HG03108 (cell line): ENCODE data around the gene FBXL4.

Experiments used
- ATAC-seq: cut with Tn5 transposase; IDR thresholded peaks from one replicate; pipeline ENCODE4 v1.9.1; 2021; ENCODE audit warnings: moderate library complexity; ENCODE audit not compliant: unreplicated experiment

Gene FBXL4

DNA sequence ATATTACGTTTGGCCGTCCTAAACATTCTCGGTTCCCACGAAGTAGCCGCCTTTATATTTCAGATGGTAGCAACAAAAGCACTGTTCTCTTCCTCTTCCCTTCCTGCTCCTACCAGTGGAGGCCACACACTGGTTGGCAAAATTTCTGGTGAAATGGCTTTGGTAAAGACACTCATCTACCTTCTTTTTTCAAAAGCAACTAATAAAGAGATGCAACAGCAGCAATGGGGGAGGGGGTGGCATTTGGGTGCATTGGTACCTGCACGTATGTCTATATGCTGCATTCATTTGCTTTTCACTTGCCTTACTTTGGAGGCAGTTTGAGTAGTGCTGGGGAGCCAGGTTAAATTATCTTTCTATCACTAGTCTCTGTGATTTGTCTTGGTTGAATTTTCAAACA lies 107.4 kb downstream of the FBXL4 start:
- no peak for ATAC-seq

DNA sequence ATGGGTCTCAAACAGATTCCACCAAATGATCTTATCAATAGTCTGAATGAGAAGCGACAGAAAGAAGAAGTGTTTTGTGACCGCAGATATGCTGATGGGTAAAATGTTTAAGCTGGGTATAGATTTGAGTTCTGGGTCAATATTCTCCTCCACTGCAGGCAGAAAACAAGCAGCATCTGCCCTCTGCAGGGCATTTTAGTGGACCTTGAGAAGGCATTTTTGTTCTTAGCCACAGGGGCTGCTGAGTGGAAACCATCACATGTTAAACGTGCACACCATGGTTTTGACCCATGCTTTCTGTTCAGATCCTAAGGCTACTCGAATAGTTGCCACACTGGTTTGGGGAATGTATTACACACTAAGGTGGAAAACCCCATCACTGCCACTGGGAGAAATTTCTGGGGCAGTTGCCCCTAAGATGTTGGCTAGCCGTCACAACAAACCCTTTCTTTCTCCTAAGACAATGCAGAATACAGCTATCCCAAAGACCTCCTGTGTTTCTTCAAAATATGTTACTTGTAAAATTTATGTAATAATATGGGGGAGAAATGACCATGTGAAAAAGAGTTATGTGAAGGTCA lies 107.9 kb downstream of the FBXL4 start:
- no peak for ATAC-seq

DNA sequence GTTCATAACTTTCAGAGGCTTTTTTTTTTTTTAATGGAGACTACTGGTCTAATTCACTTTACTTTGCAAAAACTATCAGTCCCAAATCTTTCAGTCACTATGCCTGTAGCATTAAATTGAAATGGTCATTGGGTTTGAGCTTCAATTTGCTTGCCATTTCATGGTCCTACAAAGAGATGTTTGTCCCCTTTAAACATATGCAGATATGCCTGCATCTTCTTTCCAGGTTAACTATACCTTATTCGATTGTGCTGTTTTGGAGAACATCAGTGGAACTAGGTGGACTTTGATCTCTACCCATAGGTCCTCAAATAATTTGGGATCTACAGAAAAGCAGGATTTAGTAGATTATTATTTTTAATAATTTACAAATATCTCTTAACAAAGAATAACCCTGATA lies 108.8 kb downstream of the FBXL4 start:
- ATAC-seq: no peak

DNA sequence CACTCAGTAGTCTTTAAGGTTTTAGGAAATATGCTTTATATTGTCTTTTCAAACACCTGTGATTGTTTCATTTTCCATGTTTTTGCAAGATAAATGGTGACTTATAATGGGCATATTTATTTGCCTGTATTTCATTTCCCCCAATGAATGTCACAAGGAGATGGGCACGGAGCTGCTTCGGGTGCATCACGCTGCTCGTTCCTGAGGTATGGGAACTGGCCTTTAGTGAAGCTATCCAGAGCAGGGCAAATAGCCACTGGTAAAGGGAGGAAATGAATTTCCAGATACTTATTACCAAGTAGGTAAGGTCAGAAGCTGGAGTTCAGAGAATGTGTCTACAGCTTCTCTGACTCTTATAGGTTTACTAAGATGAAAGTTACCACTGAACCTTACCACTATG lies 109.7 kb downstream of the FBXL4 start:
- ATAC-seq: no peak

DNA sequence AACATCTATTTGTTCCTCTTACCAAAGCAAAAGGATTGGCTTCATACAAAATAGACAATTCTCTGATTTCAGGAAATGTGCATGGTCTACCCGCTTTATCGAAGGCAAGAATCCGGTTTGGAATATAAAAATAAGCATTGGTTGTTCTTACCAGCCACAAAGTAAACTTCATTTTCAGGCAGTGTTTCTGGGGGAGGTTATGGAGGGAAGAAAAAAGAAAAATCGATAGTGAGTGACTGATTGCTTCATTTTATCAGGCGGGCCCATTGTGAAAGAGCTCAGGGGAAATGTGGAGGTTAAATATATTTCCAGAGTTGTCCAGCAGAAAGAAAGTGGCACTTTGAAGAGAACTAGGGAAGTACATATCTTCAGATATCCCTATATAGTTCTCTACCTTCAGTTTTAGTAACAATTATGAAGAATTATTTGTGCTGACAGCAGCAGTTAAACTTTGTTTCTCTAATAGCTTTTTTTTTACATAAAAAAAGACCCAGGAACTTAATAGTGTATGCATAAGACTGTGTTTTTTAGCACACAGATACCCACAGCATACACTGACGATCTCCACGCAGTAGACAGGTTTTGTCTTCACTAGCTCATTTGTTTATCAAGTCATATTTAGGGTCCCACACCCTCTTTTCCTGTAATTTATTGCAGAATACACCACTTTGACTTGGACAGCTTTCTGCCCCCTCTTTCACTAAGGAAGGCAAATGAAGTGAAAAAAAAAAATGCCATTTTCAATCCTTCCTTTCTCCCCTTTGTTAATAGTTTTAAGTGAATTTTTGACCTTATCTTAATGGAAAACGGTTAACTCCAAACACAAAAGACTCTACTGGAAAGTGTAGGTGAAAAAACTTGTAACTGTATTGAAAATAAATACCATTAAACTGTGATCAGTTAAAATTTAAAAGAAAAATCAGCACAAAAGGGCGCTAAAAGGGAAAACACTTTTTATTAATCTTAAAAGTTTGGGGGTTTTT lies 110.5 kb downstream of the FBXL4 start:
- no peak for ATAC-seq

DNA sequence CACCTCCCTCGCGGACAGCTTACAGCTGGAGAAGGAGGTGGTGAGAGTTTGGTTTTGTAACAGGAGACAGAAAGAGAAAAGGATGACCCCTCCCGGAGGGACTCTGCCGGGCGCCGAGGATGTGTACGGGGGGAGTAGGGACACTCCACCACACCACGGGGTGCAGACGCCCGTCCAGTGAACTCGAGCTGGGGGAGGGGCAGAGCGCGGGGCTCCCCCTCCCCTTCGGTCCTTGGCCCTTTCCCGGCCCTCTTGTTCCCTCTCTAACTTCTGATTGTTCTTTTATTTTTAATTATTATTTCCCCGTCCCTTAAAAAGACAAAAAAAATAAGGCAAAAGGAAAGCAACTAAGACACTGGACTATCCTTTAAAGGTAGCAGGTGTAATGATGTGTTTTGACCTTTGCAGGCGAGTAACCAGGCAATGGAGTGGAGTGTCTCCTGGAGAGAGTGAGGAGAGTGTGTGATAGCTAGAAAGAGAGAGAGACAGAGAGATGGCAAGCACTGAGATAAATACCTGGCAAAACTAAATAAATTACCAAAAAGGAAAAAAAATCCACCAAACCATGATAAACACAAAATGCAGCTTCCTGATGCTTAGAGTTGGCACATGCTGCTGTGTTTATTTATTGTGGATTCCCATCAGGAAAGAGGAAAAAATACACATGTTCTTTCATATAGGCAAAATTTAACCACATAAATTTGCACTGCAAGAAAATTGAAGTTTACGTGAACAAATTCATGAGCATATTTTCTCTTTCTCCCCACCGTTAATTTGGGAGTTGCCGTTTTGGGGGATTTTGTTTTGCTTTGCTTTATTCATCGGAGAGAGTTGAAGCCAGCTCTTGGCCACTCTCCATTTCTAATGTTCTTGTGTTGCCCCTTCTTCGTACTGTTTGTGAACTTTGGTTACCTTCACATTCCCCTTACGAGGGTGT lies 111.5 kb downstream of the FBXL4 start:
- no peak for ATAC-seq

DNA sequence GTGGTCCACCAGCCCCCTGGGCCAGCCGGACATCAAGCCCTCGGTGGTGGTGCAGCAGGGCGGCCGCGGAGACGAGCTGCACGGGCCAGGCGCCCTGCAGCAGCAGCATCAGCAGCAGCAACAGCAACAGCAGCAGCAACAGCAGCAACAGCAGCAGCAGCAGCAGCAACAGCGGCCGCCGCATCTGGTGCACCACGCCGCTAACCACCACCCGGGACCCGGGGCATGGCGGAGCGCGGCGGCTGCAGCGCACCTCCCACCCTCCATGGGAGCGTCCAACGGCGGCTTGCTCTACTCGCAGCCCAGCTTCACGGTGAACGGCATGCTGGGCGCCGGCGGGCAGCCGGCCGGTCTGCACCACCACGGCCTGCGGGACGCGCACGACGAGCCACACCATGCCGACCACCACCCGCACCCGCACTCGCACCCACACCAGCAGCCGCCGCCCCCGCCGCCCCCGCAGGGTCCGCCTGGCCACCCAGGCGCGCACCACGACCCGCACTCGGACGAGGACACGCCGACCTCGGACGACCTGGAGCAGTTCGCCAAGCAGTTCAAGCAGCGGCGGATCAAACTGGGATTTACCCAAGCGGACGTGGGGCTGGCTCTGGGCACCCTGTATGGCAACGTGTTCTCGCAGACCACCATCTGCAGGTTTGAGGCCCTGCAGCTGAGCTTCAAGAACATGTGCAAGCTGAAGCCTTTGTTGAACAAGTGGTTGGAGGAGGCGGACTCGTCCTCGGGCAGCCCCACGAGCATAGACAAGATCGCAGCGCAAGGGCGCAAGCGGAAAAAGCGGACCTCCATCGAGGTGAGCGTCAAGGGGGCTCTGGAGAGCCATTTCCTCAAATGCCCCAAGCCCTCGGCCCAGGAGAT lies 112.4 kb downstream of the FBXL4 start:
- no peak for ATAC-seq

DNA sequence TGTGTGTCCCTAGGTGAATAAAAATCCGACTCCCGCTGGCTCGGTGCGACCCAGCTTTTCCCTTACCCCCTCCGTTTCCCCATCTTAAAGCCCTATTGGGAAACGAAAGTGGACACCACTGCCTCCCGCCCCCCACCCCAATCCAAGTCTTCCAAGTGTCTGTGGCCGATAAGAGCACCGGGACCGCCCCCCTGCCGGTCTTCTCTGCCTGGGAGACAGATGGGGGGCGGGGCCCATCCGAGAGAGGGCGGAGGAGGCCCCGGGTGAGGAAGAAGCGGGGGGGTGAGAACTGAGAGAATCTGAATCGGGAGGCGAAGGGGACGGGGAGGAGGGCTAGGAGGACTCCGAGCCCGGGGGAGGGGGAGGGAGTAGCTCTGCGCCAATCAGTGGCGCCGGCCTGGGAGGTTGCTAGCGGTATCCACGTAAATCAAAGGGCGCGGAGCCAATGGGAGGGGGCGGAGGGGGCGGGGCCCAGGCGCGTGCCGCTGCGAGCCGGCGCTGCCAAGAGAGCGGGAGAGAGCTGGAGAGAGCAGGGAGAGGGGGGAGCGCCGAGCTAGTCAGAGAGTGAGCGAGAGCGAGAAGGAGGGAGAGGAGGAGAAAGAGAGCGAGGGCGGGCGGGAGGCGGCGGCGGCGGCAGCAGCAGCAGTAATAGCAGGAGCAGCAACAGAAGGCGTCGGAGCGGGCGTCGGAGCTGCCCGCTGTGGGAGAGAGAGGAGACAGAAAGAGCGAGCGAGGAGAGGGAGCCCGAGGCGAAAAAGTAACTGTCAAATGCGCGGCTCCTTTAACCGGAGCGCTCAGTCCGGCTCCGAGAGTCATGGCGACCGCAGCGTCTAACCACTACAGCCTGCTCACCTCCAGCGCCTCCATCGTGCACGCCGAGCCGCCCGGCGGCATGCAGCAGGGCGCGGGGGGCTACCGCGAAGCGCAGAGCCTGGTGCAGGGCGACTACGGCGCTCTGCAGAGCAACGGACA lies 113.4 kb downstream of the FBXL4 start, which contains the start of gene POU3F2:
POU3F2 (plus strand) TSS at position 515 of the 972 bp plus-strand sequence; CDS start at position 815, 300 bp downstream.
- peak; percentile 74 for ATAC-seq

DNA sequence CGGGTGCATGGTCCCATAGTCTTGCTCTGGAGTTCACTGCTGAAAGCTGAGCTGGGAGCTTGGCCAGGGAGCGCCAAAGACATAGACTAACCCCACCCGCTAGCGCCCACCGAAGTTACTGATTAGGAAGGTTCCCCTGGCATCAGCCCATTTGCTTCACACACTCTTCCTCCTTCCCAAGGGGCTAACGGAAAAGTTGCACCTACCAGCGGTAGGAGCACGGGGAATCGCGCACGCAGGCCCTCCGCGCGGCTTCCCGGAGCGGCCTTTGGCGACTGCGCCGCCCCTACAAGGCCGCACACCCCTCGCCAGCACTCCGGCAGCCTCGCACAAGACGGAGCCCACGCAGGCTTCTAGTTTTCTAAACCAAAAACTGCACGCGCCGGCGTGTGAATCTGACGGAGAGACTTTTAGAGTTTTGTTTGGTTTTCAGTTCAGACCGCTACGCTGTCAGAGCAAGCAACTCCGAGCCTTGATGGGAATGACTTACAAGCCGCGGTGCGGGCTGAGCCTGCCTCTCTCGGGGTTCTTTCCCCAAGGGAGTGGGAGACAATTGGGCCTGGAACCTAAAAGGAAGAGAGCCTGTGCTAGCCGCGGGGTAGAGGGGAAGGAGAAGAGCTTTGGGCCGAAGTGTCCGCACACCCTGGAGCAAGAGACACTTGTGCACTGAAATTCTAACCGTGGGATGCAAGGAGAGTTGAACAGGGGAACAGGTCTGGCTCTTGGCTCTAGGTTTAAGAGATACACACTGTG lies 114.3 kb downstream of the FBXL4 start:
- no peak for ATAC-seq

DNA sequence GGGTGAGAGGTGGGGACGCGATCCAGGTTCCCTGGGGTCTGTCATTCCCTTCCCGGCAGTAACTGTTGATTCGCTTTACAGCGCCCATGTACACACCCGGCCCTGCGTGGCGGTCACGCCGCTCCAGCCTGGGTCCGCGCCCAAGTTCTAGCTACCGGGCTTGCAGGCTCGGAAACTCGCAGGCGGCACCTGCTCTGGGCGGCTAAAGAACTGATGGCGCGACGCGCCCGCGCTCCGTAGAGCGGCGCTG lies 114.8 kb downstream of the FBXL4 start:
- ATAC-seq: no peak

DNA sequence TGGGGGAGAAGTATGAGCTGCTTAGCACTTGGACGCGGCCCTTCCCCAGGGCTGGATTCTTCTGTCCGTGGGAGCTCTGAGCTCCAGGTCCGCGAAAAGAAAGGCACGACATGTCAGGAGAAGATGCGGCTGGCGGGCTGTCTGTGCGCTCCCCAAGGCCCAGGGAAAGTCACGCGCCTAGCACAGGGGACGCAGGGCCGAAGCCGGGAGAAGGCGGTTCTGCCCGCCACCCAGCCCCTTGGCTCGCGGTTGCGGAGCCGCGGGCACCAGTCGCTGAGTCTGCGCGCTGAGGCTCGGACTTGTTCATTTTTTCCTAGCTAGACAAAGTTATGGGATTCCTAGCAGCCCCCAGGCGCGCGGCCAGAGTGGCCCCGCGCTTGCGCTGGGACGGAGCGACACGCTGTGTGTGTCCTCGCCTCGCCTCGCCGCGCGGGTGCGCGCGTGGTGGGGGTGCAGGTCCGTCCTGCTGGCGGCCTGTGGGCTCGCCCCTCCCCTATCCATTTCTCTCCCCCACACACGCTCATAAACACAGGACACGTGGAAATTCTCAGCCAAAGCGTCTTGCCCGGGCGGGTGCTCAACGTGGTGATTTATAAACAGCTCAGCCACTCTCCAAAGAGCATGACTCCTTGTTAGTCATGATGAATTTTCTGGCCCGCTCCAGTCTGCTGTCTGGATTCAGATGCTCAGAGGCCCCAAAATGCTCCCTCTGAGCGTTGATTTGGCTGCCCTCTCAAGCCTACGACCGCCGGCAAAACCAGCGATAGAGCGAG lies 115.3 kb downstream of the FBXL4 start:
- ATAC-seq: no peak

DNA sequence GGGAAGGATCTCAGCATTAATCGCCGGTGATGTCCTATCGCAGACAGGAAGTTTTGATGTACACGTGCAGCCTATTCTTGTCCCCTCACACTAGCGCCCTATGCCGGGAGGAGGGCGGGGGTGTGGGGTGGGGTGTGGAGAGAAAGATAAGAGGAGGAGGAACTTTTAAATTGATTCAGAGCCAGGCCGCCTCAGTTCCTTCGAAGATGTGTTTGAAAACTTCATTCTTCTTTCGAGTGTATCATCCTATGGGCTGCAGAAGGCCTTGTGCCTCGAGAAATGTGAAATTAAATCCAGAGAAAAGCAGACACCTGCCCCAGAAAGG lies 115.8 kb downstream of the FBXL4 start:
- ATAC-seq: no peak

DNA sequence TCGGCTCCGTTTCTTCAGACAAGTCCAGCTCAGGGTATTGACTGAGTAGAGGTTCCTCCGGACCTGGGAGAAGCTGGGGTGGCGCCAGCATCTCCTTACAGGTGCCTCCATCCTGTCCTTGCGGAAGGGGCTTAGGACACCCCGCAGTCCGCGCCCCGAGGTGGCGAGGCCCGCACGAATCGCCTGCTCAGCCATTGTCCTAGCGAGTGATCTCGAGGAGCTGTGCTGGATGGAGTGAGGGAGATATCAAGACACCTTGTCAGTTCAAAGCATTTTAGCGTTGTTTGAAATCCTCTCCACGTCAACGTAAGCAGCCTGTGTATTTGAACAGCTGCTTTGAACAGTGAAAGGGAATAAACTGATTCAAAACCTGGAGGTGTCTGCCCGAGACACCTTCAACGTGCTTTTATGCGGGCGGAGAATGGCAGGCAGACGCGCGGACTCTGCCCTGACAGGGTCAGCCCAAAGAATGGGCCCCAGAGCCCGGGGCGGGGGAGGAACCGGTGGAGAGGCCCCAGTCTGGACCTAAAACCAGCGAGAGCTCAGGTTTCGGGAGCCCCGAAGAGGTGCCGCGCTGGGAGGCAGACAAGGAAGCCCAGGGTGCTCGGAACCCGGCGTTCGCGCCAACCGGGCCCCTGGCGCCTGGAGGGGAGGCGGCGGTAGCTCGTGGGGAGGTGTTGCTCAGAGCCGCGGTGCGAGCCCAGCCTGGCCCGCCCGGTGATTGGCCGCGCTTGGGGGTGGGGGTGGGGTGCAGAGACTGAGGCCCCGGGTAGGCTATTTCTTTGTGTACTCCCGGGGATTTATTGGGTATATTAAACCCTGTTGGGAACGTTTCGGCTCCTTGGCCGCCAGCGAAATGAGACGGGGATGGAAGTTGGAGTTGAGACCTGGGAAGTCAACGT lies 116.4 kb downstream of the FBXL4 start:
- no peak for ATAC-seq

DNA sequence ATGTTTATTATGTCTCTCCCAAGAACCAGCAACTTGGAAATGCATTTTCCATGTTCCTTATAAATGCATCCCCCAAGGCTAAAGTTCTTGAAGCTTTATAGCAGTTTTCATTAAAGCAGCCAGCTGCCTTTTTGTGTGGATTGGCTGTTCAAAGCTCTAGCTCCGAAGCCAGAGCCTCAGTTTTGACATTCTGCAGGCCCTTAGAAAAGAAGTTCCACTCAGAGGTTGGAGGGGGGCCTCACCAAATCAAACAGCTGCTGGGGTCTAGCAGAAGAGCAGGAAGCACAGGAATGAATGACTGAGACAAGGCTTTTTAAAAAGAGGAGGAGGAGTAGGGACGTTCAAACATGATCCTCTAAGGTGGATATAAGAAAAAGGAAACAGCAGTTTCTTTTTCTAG lies 117.6 kb downstream of the FBXL4 start:
- ATAC-seq: no peak

DNA sequence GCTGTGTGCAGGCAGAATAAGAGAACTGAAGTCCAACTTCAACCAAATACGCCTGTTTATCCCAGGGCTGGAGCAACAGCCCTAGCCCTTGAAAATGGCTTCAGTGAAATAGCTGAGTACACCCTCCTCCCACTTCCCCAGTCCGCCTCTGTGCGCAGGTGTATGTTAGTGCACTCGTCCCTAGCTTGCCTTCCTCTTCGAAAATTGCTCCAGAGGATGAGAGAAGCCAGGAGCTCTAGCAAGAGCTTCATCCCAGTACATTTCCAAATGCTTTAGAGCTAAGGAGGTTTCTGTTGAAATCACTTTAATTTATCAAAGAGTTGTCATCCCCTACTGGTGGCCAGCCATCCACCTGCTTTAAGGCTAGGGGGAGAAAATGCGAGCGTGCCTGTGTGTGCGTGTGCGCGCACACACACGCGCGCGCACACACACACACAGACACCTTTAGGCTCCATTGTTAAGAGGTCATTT lies 118.8 kb downstream of the FBXL4 start:
- no peak for ATAC-seq

DNA sequence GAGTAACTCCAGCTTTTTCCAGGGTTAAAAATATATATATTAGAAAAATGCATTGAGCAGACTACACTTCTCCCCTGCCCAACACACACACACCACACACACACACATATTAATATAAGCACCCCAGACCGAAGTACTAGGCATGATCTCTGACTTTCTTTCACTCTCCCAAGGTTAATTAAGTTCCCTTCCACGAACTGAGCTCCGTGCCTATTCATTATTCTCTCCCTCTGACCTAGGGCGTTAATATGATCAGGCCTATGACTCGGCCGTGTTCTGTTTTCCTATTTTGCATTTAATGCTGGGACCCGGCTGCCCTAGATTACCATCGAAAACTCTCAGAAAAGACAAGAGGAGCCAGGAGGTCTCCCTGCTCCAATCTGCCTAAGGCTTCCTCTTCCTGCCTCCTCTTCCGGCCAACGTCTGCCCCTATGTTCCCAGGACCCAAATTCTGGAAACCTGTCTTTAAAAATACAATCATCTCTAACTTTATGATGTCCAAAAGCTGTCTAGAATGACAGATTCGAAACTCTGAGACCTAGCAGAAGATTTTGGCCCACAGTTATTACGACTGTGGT lies 119.4 kb downstream of the FBXL4 start:
- ATAC-seq: no peak
